ENCODE measurements around the gene GSK3B.

- TF ChIP-seq POLR2A (IDR thresholded peaks at IDR 0.05; ENCODE audit: low read depth, low read length) (no peak), POLR2AphosphoS5 (IDR thresholded peaks at IDR 0.05; ENCODE audit: low read depth, low read length) (no peak), TAF1 (IDR thresholded peaks at IDR 0.05; ENCODE audit: low read depth, low read length) (no peak), POU2F2 (IDR thresholded peaks at IDR 0.05; ENCODE audit: low read depth, low read length) (no peak), PAX5 (IDR thresholded peaks at IDR 0.05; ENCODE audit: insufficient read depth, low read length, severe bottlenecking) (no peak)
Measured at GRCh38 chr3:120067083-120067482, 27.2 kb downstream of the GSK3B start.
